Measurements from ENCODE around the gene ACSM2B. TPM values are rescaled to one million over a fixed set of nuclear protein-coding genes. Genes with fewer than 3 reads are reported as not detected.
"Not testable (repeated sequence)": the region's sequence is repeated elsewhere in the genome, so short reads cannot be mapped to it uniquely, and the experiment has no call there.

ACSM2B gene
- total RNA-seq, 1 donor from 2014 or later: not detected

DNA sequence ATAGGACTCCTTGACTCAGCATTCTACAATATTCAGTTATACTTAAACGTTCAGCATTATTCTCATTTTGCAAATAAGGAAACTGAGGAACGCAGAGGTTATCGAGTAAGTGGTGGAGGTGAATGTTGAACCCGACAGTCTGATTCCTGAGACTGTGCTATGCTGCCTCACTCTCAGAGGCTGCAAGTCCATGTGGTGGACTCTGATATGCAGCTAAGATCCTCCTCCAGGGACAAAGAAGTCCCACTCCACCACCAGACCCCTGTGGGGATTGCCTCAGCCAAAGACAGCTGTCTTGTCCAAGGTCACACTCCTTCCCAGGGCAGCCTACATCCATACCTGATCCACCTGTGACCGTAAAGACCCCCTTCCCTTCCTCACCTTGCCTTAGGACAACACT lies 37.5 kb downstream of the ACSM2B start:
- intact Hi-C loops (cut with DNase I): no loop called here
- Histone ChIP-seq H3K27ac (no peak overlapping the region), H3K36me3 (no peaks in the 10 kb centered on the region), H3K9me3 (no peaks in the 10 kb centered on the region), H3K27me3 (ENCODE audit: low read depth) (no peaks in the 10 kb centered on the region), H3K4me3 (no peak overlapping the region), H3K4me1 (no peaks in the 10 kb centered on the region)
- ATAC-seq (no peak), DNase-seq (no peak)
- TF ChIP-seq, protein P1, sequence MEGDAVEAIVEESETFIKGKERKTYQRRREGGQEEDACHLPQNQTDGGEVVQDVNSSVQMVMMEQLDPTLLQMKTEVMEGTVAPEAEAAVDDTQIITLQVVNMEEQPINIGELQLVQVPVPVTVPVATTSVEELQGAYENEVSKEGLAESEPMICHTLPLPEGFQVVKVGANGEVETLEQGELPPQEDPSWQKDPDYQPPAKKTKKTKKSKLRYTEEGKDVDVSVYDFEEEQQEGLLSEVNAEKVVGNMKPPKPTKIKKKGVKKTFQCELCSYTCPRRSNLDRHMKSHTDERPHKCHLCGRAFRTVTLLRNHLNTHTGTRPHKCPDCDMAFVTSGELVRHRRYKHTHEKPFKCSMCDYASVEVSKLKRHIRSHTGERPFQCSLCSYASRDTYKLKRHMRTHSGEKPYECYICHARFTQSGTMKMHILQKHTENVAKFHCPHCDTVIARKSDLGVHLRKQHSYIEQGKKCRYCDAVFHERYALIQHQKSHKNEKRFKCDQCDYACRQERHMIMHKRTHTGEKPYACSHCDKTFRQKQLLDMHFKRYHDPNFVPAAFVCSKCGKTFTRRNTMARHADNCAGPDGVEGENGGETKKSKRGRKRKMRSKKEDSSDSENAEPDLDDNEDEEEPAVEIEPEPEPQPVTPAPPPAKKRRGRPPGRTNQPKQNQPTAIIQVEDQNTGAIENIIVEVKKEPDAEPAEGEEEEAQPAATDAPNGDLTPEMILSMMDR (IDR thresholded peaks at IDR 0.05): no peak

GRCh38 chr16:20538181-20538580 lies 38.0 kb downstream of the ACSM2B start:
- intact Hi-C loops (cut with DNase I): no loop called here
- no peak for ATAC-seq
- Histone ChIP-seq H3K4me1 (no peaks in the 10 kb centered on the region), H3K9me3 (no peaks in the 10 kb centered on the region), H3K27ac (no peak overlapping the region), H3K4me3 (no peak overlapping the region), H3K27me3 (ENCODE audit: low read depth) (no peaks in the 10 kb centered on the region), H3K36me3 (no peaks in the 10 kb centered on the region)
- TF ChIP-seq, protein P1 (IDR thresholded peaks at IDR 0.05): no peak
- DNase-seq: no peak

DNA sequence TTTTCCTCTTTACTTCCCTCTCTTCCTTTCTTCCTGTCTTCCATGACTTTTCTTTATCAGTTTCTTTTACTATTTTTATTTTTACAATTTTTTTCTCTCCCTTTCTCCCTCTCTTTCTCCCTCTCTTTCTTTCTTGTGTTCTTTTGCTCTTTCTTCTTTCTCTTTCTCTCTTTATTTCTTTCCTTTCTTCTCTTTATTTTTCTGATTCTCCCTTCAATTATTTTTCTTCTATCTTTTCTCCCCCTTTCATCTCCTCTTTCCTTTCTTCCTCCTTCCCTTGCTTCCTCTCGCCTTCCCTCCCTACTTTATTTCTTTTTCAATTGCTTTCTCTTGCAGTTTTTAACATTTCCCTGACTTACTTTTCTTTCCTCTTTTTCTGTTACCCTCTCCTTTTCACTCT lies 39.5 kb downstream of the ACSM2B start:
- H3K27me3 ChIP-seq (ENCODE audit: low read depth); intact Hi-C loops (cut with DNase I); H3K36me3 ChIP-seq; H3K4me1 ChIP-seq; DNase-seq; H3K27ac ChIP-seq; H3K4me3 ChIP-seq; ATAC-seq; H3K9me3 ChIP-seq: not testable (repeated sequence)

DNA sequence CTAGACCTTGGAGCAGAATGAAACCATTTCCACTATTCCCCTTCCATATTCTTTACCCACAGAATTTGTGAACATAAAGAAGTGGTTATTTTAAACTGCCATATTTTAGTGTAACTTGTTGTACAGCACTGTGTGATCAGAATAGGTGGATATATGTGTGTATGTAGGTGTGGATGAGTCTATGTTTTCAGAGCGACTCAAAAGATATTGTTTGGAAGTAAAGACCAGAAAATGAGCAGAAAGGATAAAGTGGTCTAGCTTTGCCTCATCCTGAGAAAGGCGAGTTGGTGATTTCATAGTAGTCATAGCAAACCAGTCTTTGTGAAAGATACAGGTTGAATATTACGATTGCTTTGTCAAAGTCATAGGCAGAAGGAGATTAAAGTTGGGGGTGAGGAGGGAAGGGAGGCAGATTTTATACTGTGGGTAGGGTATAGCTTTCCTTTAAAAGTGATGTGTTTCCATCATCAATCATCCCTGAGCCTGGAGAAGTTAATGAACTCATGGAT lies 43.8 kb downstream of the ACSM2B start:
- H3K9me3 ChIP-seq; H3K4me1 ChIP-seq; ATAC-seq; intact Hi-C loops (cut with DNase I); H3K27ac ChIP-seq; H3K36me3 ChIP-seq; H3K27me3 ChIP-seq (ENCODE audit: low read depth); H3K4me3 ChIP-seq; DNase-seq: not testable (repeated sequence)

DNA sequence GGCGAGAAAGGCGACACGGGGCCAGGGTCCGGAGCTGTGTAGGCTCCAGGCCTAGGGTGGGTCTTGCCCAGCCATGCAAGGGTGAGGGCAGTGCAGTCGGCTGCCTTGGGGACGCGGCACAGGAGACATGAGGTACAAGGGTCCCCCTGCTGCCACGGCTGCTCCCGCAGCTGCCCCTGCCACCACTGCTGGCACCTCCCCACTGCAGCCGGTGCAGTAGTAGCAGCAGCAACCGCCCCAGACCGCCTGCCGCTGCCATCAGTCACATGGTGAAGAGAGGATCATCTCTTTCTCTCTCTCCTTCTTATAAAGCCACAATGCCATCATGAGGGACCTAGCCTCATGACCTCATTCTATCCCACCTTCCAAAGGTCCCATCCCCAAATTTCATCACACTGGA lies 44.4 kb downstream of the ACSM2B start:
- H3K27ac ChIP-seq; H3K36me3 ChIP-seq; H3K27me3 ChIP-seq (ENCODE audit: low read depth); H3K4me3 ChIP-seq; H3K4me1 ChIP-seq; DNase-seq; intact Hi-C loops (cut with DNase I); H3K9me3 ChIP-seq: not testable (repeated sequence)
- ATAC-seq: peak in 1 of 2 donors; percentile 45

GRCh38 chr16:20520103-20520502 lies 56.1 kb downstream of the ACSM2B start:
- Histone ChIP-seq H3K4me3 (no peak overlapping the region), H3K36me3 (no peaks in the 10 kb centered on the region), H3K27ac (no peak overlapping the region), H3K27me3 (ENCODE audit: low read depth) (no peaks in the 10 kb centered on the region), H3K9me3 (no peaks in the 10 kb centered on the region), H3K4me1 (no peaks in the 10 kb centered on the region)
- intact Hi-C loops (cut with DNase I): no loop called here
- DNase-seq (no peak), ATAC-seq (no peak)
- TF ChIP-seq, protein P1 (IDR thresholded peaks at IDR 0.05): no peak

DNA sequence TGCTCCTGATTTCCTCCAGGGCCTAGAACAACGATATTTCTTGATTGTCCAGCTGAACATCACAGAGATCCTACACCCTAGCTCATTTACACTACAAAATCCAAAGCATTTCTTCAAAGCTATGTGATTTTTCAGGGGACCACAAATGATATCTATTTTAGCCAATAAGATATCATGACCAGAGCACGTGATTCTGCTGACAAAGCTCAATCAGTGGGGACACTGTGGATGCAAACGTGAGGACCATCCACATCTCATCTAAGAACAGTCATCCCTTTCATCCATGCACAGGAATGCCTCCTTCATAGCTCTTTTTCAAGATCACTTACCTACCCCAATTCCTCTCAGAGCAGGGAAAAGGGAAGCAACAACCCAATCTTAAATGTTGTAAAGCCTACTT lies 56.9 kb downstream of the ACSM2B start:
- TF ChIP-seq, protein P1 (IDR thresholded peaks at IDR 0.05): no peak
- Histone ChIP-seq H3K27me3 (ENCODE audit: low read depth) (no peaks in the 10 kb centered on the region), H3K36me3 (no peaks in the 10 kb centered on the region), H3K27ac (no peak overlapping the region), H3K9me3 (no peaks in the 10 kb centered on the region), H3K4me1 (no peaks in the 10 kb centered on the region), H3K4me3 (no peak overlapping the region)
- no peak for DNase-seq
- intact Hi-C loops (cut with DNase I): no loop called here
- ATAC-seq: no peak
